ENCODE data around the gene OTOGL.
"Not testable (repeated sequence)": the region's sequence is repeated elsewhere in the genome, so short reads cannot be mapped to it uniquely, and the experiment has no call there.

The OTOGL gene

GRCh38 chr12:80140005-80140404, 40.7 kb downstream of the OTOGL start:
- DNase-seq: no peak

GRCh38 chr12:80142640-80143039, 43.3 kb downstream of the OTOGL start:
- DNase-seq: no peak

- DNase-seq: no peak
These were observed 44.2 kb downstream of the OTOGL start for GRCh38 chr12:80143537-80143936.

DNA sequence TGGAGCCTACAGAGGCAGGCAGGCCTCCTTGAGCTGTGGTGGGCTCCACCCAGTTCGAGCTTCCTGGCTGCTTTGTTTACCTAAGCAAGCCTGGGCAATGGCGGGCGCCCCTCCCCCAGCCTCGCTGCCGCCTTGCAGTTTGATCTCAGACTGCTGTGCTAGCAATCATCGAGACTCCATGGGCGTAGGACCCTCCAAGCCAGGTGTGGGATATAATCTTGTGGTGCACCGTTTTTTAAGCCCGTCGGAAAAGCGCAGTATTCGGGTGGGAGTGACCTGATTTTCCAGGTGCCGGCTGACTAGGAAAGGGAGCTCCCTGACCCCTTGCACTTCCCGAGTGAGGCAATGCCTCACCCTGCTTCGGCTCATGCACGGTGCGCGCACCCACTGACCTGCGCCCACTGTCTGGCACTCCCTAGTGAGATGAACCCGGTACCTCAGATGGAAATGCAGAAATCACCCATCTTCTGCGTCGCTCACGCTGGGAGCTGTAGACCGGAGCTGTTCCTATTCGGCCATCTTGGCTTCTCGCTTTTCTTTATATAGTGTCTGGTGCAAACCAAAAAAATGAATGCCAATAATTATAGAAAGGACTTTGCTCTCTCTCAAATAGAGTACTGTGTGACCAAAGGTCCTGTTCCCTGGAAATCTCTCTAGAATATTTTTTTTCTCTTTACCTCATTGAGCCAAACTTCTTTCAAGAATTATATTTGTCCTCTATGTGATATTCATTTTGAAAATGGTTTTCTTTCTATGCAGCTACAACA, 50.4 kb downstream of the OTOGL start:
- DNase-seq: not testable (repeated sequence)

- DNase-seq: no peak
These were observed 51.8 kb downstream of the OTOGL start for GRCh38 chr12:80151131-80151530.

- no peak for DNase-seq
These were observed 54.9 kb downstream of the OTOGL start for GRCh38 chr12:80154261-80154660.

DNA sequence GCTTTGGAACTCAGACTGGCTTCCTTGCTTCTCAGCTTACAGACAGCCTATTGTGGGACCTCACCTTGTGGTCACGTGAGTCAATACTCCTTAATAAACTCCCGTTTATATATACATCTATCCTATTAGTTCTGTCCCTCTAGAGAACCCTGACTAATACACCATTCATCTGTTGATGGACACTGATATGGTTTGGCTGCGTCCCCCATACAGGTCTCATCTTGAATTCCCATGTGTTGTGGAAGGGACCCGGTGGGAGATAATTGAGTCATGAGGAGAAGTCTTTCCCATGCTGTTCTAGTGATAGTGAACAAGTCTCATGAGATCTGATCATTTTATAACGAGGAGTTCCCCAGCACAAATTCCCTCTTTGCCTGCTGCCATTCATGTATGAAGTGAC, 57.0 kb downstream of the OTOGL start:
- no peak for DNase-seq

DNA sequence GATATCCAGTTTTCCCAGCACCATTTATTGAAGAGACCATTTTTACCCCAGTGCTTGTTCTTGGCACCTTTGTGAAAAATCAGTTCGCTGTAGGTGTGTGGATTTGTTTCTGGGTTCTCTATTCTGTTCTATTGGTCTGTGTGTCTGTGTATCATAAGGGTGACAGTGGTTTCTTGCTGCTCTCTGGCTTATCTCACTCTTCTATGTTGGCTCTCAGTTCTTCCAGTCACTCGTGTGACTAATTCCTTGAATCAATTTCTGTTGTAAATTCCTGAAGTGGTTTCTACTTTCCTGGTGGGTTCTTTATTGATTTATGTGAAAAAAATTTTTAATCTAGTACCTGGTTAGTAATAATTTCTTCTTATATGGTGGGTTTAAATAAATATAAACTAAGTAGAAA, 58.3 kb downstream of the OTOGL start:
- no peak for DNase-seq

- DNase-seq: no peak
These were observed 62.3 kb downstream of the OTOGL start for GRCh38 chr12:80161612-80162011.

- DNase-seq: no peak
These were observed 62.8 kb downstream of the OTOGL start for GRCh38 chr12:80162177-80162576.

DNA sequence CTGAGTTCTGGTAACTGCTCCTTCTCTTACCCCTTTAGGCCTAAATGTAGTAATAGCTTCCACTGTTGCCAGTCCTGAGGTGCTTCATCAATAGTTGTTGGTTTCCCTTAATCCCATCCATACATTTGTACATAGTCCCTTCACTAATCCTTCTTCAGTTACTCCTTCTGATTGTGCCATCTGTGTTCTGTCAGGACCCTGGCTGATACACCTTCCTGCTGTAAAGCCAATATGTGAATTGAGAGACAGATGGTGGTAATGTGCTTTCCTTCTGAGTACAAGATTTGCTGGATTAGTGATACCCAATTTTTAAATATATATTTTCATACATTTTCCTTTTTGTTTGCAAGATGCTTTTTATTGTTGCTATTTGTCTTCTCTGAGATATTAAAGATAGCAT, 66.4 kb downstream of the OTOGL start:
- DNase-seq: no peak

DNA sequence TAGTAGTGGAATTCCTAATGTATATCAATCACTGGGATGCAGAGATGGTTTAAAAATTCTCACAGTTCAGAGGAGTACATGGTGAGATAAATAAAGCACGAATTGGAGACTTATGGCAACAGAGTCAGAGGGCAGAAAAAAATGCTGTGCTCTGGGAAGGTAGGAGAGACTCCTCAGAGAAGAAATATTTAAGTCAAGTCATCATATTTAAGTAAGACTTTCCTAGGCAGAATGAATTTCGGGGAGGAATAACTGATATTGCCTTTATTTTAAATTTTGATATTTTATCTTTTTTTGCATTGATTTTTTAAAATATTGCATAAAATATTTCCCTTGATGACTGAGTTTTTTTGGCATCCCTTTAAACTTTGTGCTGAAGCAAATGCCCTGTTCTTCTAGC, 67.4 kb downstream of the OTOGL start:
- DNase-seq: no peak

DNA sequence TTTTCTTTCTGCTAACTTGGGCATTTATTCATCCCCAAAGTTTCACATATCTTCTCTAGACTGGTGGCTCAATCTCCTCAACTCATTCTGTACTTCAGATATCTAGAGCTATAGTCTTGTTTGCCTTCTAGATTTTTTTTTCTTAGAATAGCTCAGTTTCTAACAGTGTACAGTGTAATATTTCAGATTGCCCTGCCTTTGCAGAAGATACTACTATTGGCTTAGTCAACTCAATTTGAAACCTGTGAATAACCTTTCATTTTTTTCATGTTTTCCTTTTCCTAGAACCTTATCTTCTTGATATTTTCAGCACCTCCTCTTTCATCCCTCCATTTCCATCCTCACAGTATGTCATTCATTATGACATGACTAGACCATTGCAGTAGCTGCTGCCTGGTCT, 69.6 kb downstream of the OTOGL start:
- no peak for DNase-seq

GRCh38 chr12:80170915-80171314, 71.6 kb downstream of the OTOGL start:
- DNase-seq: no peak

GRCh38 chr12:80173083-80173864, 73.9 kb downstream of the OTOGL start:
- DNase-seq: no peak

GRCh38 chr12:80175307-80175930, 76.1 kb downstream of the OTOGL start:
- no peak for DNase-seq

- DNase-seq: no peak
These were observed 77.4 kb downstream of the OTOGL start for GRCh38 chr12:80176706-80177105.

GRCh38 chr12:80178846-80179245, 79.5 kb downstream of the OTOGL start:
- DNase-seq: no peak

DNA sequence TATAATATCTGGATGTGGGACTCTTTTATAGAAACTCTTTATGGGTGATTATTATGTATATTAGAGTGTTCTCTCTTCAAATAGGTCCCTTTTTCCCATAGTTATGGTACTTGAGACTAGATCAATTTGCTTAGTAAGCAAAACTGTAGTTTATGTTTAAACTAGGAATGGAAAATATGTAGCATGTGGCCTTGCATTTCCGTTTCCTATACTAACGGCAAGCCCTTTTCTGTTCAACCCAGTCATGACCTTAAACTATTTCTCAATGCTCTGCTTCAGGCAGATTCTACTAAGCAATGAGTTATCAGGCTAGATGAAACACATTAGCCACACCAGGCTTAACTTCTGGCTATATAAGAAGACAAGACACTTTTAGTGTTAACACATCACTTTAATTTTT, 84.6 kb downstream of the OTOGL start:
- DNase-seq: no peak

DNA sequence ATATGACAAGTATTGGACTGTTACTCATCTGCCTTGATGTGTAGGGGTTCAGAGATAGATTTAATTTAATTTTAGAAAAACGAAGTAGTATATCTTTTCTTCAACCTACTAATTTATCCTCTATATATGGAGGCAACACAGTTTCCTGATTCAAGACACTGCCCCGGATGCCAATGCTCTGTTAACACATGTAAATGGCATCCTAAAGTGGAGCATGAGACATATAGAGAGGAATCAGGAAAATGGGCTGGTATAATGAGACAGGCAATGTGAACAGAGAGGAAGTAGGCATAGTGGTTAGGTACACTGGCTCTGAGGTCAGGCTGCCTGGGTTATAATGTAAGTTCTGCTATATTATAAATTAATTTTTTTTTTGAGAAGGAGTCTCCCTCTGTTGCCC, 85.6 kb downstream of the OTOGL start:
- DNase-seq: no peak

GRCh38 chr12:80186727-80187217, 87.4 kb downstream of the OTOGL start:
- no peak for DNase-seq

- peak; percentile 55 for DNase-seq
These were observed 88.3 kb downstream of the OTOGL start for GRCh38 chr12:80187660-80188090.

DNA sequence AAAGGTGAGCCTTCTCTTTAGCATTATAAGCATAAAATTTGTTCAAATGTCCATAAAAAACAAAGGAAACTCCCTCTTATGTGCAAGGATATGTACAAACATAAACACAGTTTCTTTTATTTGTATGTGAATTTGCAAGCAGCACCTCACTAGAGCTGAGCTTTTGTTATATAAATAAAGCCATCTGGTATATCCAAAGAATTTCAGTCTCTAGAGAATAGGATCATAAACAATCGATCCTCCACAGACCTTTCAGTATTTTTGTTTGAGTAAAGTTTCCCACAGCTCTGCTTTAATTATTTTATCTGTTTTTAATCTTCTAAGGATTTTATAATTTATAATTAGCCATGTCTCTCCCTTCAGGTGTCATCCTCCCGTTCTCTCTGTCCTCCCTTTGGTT, 89.2 kb downstream of the OTOGL start:
- DNase-seq: no peak

- DNase-seq: no peak
These were observed 89.9 kb downstream of the OTOGL start for GRCh38 chr12:80189241-80189640.
